GM13977 (cell line): ENCODE results near the gene RAB44.

Experiments
- DNase-seq: peaks from one replicate; pipeline ENCODE4 v3.0.0; 2012; ENCODE audit warnings: low spot score
- in situ Hi-C: fragments of 300-500 bp; cut with MboI; formaldehyde crosslinking; loops from one replicate; pipeline ENCODE4 v1.12.0; 2022; ENCODE audit warnings: low sequenced_read_pairs, low pct_unique_long_range_greater_than_20kb, mixed read lengths, inconsistent platforms; ENCODE audit not compliant: unreplicated experiment
- TF ChIP-seq, protein P1 (sequence below): IDR thresholded peaks from 2 replicates; pipeline ENCODE4 v1.5.1; 2012; ENCODE audit warnings: mild to moderate bottlenecking, control low read depth; ENCODE audit not compliant: insufficient read depth; ENCODE audit errors: extremely low read depth, missing control alignments

The RAB44 gene

DNA sequence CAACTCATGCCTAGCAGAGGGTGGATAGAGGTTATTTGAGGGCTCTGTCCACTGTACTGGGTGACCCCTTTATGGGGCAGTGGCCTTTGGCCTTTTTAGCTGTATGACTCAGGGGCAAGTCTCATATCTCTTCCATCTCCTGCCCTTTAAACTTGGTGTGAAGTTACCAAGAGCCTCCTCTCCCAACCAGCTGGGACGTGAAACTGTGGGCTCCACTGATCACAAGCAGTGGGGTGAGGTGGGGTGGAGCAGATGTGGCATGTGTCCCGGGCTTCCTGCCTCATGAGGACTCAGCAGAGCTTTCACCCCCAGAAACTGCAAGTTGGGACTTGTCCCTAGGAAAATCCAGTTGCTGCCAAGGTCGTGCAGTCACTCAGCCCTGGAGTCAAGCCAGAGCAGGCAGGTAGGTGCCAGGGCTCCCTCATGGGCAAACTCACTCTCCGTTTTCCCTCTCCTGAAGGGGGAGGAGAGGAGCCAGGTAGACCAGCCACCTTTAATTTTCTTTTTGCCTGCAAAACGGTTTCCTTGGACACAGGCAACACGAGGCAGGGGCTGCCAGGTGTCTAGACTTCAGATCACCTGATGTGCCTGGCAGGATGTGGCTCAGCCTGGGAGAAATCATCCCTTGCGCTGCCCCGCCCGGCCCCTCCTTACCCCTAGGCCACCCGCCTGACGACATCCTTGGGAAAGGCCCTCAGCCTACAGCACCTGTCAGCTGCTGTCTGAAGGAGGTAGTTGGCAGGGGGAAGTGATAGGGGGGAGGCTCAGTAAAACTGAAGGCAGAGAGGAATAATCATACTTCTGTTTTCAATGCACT, 15.1 kb upstream of the RAB44 start:
- TF ChIP-seq, protein P1, sequence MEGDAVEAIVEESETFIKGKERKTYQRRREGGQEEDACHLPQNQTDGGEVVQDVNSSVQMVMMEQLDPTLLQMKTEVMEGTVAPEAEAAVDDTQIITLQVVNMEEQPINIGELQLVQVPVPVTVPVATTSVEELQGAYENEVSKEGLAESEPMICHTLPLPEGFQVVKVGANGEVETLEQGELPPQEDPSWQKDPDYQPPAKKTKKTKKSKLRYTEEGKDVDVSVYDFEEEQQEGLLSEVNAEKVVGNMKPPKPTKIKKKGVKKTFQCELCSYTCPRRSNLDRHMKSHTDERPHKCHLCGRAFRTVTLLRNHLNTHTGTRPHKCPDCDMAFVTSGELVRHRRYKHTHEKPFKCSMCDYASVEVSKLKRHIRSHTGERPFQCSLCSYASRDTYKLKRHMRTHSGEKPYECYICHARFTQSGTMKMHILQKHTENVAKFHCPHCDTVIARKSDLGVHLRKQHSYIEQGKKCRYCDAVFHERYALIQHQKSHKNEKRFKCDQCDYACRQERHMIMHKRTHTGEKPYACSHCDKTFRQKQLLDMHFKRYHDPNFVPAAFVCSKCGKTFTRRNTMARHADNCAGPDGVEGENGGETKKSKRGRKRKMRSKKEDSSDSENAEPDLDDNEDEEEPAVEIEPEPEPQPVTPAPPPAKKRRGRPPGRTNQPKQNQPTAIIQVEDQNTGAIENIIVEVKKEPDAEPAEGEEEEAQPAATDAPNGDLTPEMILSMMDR, result no peak
- in situ Hi-C loops, result loop anchor here (5.0 kb wide), 1 partner anchor 60 kb away; no protein-coding TSS in a partner anchor
- DNase-seq, result peak; percentile 57

DNA sequence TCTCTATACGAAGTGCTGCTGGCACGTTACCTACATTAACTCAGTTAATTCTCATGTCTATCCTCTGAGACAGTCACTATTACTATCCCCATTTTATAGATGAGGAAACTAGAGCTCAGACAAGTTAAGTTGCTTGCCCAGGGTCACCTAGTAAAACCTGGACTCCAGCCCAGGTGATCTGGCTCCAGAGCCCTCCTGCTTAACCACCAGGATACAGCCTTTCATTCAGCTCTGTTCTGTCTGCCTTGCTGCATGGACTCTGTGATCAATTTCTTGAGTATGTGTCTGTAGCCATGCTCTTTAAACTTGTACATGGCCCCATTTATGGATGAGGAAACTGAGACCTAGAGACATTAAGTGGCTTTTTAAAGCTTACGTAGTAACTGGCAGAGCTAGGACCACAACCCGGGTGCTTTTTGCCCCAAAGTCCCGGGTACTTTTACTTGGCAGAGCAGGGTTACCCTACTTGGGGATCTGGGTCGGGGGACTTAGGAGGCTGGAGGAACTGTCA, 14.4 kb upstream of the RAB44 start:
- in situ Hi-C loops, result loop anchor here (5.0 kb wide), 1 partner anchor 61 kb away; no protein-coding TSS in a partner anchor
- DNase-seq, result no peak
- TF ChIP-seq, protein P1, result no peak

DNA sequence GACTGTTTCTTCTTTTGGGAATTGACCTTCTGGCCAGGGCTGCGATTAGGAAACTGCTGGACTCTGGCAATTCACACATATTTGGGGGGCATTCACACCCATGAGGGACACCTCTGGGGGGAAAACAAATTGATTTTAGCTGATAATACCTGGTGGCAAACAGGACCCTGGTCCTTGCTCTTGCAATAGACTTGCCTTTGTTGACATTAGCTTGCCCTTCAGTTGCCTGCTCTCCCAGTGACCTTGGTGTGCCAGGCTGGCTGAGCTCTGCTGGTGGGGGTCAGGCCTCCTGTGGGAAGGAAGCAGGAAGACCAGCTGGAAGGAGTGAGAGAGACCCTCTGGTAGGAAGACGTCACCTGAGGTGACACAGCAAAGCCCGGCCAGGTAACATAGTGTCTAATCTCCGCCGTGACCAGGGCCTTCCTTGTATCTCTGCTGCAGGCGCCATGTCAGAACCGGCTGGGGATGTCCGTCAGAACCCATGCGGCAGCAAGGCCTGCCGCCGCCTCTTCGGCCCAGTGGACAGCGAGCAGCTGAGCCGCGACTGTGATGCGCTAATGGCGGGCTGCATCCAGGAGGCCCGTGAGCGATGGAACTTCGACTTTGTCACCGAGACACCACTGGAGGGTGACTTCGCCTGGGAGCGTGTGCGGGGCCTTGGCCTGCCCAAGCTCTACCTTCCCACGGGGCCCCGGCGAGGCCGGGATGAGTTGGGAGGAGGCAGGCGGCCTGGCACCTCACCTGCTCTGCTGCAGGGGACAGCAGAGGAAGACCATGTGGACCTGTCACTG, 13.8 kb upstream of the RAB44 start:
- DNase-seq, result no peak
- in situ Hi-C loops, result loop anchor here (5.0 kb wide), 1 partner anchor 62 kb away; no protein-coding TSS in a partner anchor
- TF ChIP-seq, protein P1, result no peak

GRCh38 chr6:36684447-36684812, 13.2 kb upstream of the RAB44 start:
- DNase-seq, result no peak
- in situ Hi-C loops, result loop anchor here (5.0 kb wide), 1 partner anchor 62 kb away; no protein-coding TSS in a partner anchor
- TF ChIP-seq, protein P1, result no peak

DNA sequence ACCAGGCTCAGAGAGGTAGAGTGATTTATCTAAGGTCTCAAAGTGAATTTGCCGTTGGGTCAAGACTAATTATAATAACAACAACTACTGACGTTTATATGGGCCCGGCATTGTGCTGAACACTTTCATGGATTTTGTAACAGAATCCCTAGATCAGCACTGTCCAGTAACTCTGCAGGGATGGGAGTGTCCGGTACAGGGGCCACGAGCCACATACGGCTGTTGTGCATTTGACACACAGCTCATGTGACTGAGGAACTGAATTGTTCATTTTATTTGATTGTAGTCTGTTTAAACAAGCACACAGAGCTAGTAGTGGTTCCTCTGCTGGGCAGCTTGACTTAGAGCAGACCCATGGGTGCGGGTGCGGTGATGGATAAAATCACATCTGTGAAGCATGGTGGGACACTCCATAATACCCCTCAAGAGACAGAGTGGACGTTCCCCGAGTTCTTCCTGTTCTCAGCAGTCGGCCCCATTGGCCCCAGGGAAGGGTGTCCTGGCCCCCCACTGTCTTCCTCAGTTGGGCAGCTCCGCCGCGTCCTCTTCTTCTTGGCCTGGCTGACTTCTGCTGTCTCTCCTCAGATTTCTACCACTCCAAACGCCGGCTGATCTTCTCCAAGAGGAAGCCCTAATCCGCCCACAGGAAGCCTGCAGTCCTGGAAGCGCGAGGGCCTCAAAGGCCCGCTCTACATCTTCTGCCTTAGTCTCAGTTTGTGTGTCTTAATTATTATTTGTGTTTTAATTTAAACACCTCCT, 12.3 kb upstream of the RAB44 start:
- DNase-seq, result no peak
- TF ChIP-seq, protein P1, result no peak
- in situ Hi-C loops, result no loop called here
